Spleen (tissue), 11 donors: Measurements from ENCODE around the gene ACBD5. TPM values are rescaled to one million over a fixed set of nuclear protein-coding genes. Genes with fewer than 3 reads are reported as not detected.

Source experiments
- DNase-seq: peaks from one replicate; pipeline ENCODE4 v3.0.0-alpha.2; 2020
- H3K27ac ChIP-seq, 8 donors: fragments of 200-600 bp; sonication (generic) in 7 of 8; 1 replicate in 4 of 8; 2 replicates in 4 of 8; pipeline versions ENCODE4 v1.5.0 to v1.8.0; 2016 to 2021; ENCODE audit warnings: inconsistent platforms in 4 of 8, mild to moderate bottlenecking in 4 of 8, moderate library complexity in 1 of 8
- H3K27me3 ChIP-seq, 7 donors: fragments of 200-600 bp; sonication (generic) in 6 of 7; replicated peaks in 1 of 7; 1 replicate in 4 of 7; 2 replicates in 3 of 7; pipeline versions ENCODE4 v1.5.0 to v1.8.0; 2016 to 2021; ENCODE audit warnings: inconsistent platforms in 3 of 7, mild to moderate bottlenecking in 1 of 7
- H3K36me3 ChIP-seq, 6 donors: fragments of 200-600 bp; sonication (generic) in 5 of 6; 1 replicate in 4 of 6; 2 replicates in 2 of 6; pipeline versions ENCODE4 v1.5.0 to v1.8.0; 2016 to 2021; ENCODE audit warnings: inconsistent platforms in 2 of 6
- H3K4me1 ChIP-seq, 6 donors: fragments of 200-600 bp; sonication (generic) in 5 of 6; 1 replicate in 3 of 6; 2 replicates in 3 of 6; pipeline versions ENCODE4 v1.5.0 to v1.8.0; 2016 to 2021; ENCODE audit warnings: inconsistent platforms in 3 of 6
- H3K4me3 ChIP-seq, 8 donors: fragments of 200-600 bp; sonication (generic) in 7 of 8; 1 replicate in 4 of 8; 2 replicates in 4 of 8; pipeline versions ENCODE4 v1.5.0 to v1.8.0; 2016 to 2021; ENCODE audit warnings: inconsistent platforms in 4 of 8, mild to moderate bottlenecking in 4 of 8, moderate library complexity in 2 of 8
- H3K9me3 ChIP-seq, 8 donors: fragments of 200-600 bp; sonication (generic) in 7 of 8; 1 replicate in 4 of 8; 2 replicates in 4 of 8; pipeline versions ENCODE4 v1.5.0 to v1.8.0; 2016 to 2021; ENCODE audit warnings: inconsistent platforms in 4 of 8
- POLR2A ChIP-seq, 3 donors: fragments of 450-650 bp; IDR thresholded peaks; one replicate each; pipeline ENCODE4 v1.5.1; 2017; ENCODE audit warnings: antibody characterized with exemption in 3 of 3, mild to moderate bottlenecking in 1 of 3
- POLR2AphosphoS5 ChIP-seq, 3 donors: sonication (generic); formaldehyde crosslinking; IDR thresholded peaks; one replicate each; pipeline ENCODE4 v1.5.1; 2017; ENCODE audit warnings: antibody characterized with exemption in 3 of 3
- WGBS, 5 donors: extraction: QIAGEN DNeasy Blood & Tissue Kit in 3 of 5; methylation state at CpG; one replicate each; pipeline versions ENCODE4 v1.1.5 to v1.1.7; 2013 to 2018; 5-methylcytosine and 5-hydroxymethylcytosine counted together
- intact Hi-C: fragments of 100-400 bp; cut with DNase I; formaldehyde crosslinking; loops from one replicate; pipeline ENCODE4 v1.15.0; 2023; ENCODE audit warnings: low total_unique reads
- polyA plus RNA-seq, 3 donors: library from polyadenylated mRNA; stranded (reverse); fragments of 200-250 nt; gene quantifications; one replicate each; pipeline ENCODE4 v1.2.1, GENCODE V29; 2013
- small RNA-seq, 4 donors: library from RNA; depleted of rRNA; stranded (forward); fragments of <200 nt; gene quantifications; one replicate each; pipeline ENCODE3, GENCODE V24; 2016
- total RNA-seq, 7 donors: library from RNA; depleted of rRNA in 3 of 7; stranded (reverse); fragments of >200 nt in 3 of 7; fragmentation: NEBNext Ultra II Directional in 4 of 7; extraction: Animal tissue kit (Norgen Biotek cat#: 25700) in 4 of 7; gene quantifications; one replicate each; pipeline versions ENCODE4 v1.1.0 to v1.2.1, GENCODE V29; 2016 to 2021
- TF ChIP-seq, protein P1 (sequence below), 11 experiments: fragments of 200-600 bp in 7 of 11; fragments of 450-650 bp in 4 of 11; sonication (generic) in 4 of 11; IDR thresholded peaks in 8 of 11; conservative IDR thresholded peaks in 3 of 11; 1 replicate in 7 of 11; 2 replicates in 4 of 11; pipeline versions ENCODE4 v1.4.0 to v1.8.0; 2016 to 2021; ENCODE audit warnings: antibody characterized with exemption in 11 of 11, inconsistent platforms in 4 of 11, mild to moderate bottlenecking in 1 of 11
- donor health status: healthy with polysubstance abuse.
- donor health status: DM: no; HTN: no; CAD: no; lungs with moderate emphysema.
- donor health status: DM: no; HTN: no; CAD: no.
- donor health status: Bipolar disorder and iron deficiency.
- donor health status: healthy.
- donor health status: DM: no; HTN: no; CAD: no.
- donor health status: DM: yes; HTN: yes; CAD: no.

Gene ACBD5
- total and polyA plus RNA-seq, 10 donors = 7.7 to 31.2 (median 22.2) TPM

DNA sequence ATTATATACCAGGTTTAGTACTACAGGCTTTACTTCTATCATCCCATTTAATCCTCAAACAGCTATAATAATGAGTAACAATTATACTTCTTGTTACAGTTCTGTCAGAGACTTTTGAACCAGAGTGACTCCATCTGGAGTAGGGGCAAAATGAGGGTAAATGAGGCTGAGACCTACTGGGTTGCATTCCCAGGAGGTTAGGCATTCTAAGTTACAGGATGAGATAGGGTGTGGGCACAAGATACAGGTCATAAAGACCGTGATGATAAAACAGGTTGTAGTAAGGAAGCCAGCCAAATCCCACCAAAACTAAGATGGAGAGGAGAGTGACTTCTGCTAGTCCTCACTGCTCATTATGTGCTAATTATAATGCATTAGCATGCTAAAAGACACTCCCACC, 90.3 kb downstream of the ACBD5 start:
- peaks cover 9 to 73% (median 36%) of the 10 kb centered on the region in 6 donors for H3K4me1 ChIP-seq
- H3K27ac ChIP-seq = no peak overlapping the region
- WGBS, 5 donors = 78 to 100% (median 87%) methylated on average over 1 of the region's 1 CpG
- peaks cover 0 to 57% (median 37%) of the 10 kb centered on the region in 6 donors for H3K36me3 ChIP-seq
- no peaks in the 10 kb centered on the region for H3K9me3 ChIP-seq
- no peak overlapping the region for H3K4me3 ChIP-seq
- intact Hi-C loops = loop anchor here (10.0 kb wide), 1 partner anchor 45 kb away; the partner anchor contains the start of gene ANKRD26
- no peaks in the 10 kb centered on the region for H3K27me3 ChIP-seq
- no peak for DNase-seq
- TF ChIP-seq POLR2A (IDR thresholded peaks at IDR 0.05) = no peak

DNA sequence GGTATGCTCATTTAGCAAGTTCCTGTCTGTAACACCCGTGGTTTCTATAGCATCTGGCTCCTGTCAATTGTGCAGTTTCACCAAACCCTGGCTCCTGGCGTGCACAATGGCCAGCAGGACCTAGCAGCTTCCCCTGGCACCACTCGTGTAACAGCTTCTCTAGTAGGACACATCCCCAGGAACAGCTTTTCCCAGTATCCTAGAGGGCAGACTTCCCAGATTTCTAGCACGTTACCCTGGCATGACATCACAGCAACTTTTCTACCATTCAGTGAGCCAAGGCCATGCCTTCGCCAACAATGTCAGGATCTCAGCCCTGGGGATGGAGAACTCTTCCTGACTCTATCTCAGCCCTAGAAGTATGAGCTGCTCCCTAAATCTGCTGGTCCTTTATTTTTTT, 92.9 kb downstream of the ACBD5 start:
- WGBS, 5 donors = 62 to 82% (median 66%) methylated on average over 5 of the region's 5 CpGs
- H3K4me1 ChIP-seq = peaks cover 9 to 63% (median 26%) of the 10 kb centered on the region in 6 donors
- H3K27me3 ChIP-seq = no peaks in the 10 kb centered on the region
- H3K27ac ChIP-seq = no peak overlapping the region
- peaks cover 0 to 83% (median 61%) of the 10 kb centered on the region in 6 donors for H3K36me3 ChIP-seq
- no peaks in the 10 kb centered on the region for H3K9me3 ChIP-seq
- TF ChIP-seq POLR2AphosphoS5 (IDR thresholded peaks at IDR 0.05) (no peak), POLR2A (IDR thresholded peaks at IDR 0.05) (no peak)
- TF ChIP-seq, protein P1, sequence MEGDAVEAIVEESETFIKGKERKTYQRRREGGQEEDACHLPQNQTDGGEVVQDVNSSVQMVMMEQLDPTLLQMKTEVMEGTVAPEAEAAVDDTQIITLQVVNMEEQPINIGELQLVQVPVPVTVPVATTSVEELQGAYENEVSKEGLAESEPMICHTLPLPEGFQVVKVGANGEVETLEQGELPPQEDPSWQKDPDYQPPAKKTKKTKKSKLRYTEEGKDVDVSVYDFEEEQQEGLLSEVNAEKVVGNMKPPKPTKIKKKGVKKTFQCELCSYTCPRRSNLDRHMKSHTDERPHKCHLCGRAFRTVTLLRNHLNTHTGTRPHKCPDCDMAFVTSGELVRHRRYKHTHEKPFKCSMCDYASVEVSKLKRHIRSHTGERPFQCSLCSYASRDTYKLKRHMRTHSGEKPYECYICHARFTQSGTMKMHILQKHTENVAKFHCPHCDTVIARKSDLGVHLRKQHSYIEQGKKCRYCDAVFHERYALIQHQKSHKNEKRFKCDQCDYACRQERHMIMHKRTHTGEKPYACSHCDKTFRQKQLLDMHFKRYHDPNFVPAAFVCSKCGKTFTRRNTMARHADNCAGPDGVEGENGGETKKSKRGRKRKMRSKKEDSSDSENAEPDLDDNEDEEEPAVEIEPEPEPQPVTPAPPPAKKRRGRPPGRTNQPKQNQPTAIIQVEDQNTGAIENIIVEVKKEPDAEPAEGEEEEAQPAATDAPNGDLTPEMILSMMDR (IDR thresholded peaks at IDR 0.05 in 8 of 11, conservative IDR thresholded peaks at IDR 0.05 in 3 of 11) = no peak
- DNase-seq = no peak
- intact Hi-C loops = no loop called here
- no peak overlapping the region for H3K4me3 ChIP-seq

DNA sequence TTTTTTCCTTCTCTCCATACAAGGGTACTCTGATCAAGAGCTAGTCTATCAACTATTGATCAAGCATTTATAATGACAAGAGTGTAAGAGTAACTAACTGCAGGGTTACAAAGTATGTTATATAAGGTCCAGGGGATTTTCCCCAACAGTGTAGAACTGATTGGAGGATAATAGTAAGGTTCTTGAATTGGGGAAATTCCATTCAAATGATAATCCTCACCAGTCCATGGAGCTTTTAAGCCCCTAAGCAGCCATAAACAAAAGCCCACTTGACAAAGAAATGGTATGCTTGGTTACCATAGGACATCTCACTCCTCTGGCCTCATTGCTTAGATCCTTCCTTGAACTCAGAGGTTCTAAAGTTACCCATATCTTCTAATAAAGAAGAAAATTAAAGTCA, 94.7 kb downstream of the ACBD5 start:
- intact Hi-C loops = no loop called here
- no peak overlapping the region for H3K4me3 ChIP-seq

More for the DNA sequence above, 94.7 kb downstream of the ACBD5 start:
- no peaks in the 10 kb centered on the region for H3K27me3 ChIP-seq
- no peaks in the 10 kb centered on the region for H3K9me3 ChIP-seq
- no peak for DNase-seq
- H3K27ac ChIP-seq = no peak overlapping the region
- peaks cover 0 to 93% (median 70%) of the 10 kb centered on the region in 6 donors for H3K36me3 ChIP-seq
- H3K4me1 ChIP-seq = peaks cover 0 to 45% (median 11%) of the 10 kb centered on the region in 6 donors
- TF ChIP-seq POLR2AphosphoS5 (IDR thresholded peaks at IDR 0.05) (no peak), POLR2A (IDR thresholded peaks at IDR 0.05) (no peak)
- TF ChIP-seq, protein P1 (IDR thresholded peaks at IDR 0.05 in 8 of 11, conservative IDR thresholded peaks at IDR 0.05 in 3 of 11) = no peak

Small RNAs within 50 kb of the gene (small RNA-seq; reads per million reads assigned to genes)
- 0 to 0.14 (median 0.10) reads per million in 4 donors for gene RNU2-24P
- gene RNU7-12P = 0 reads per million in 4 donors

Other genes starting within 250 kb of the ACBD5 start
- gene ANKRD26, start 140.3 kb downstream of the ACBD5 start, total RNA-seq = 10 to 100 TPM in 3 of 7 donors, 1 to 10 TPM in 4; 7.7 to 19.7 (median 9.7) TPM
- 1 to 10 TPM; 1.7 to 2.8 (median 2.2) TPM for gene ANKRD26, start 140.3 kb downstream of the ACBD5 start, polyA plus RNA-seq
- gene YME1L1, start 86.4 kb downstream of the ACBD5 start, total RNA-seq = 10 to 100 TPM; 61.6 to 82.2 (median 75.8) TPM
- 10 to 100 TPM; 20.7 to 33.1 (median 27.7) TPM for gene YME1L1, start 86.4 kb downstream of the ACBD5 start, polyA plus RNA-seq
- 10 to 100 TPM in 1 of 7 donors, 1 to 10 TPM in 6; 4.5 to 10.3 (median 8.6) TPM for gene MASTL, start 85.4 kb downstream of the ACBD5 start, total RNA-seq
- 1 to 10 TPM; 3.6 to 4.4 (median 4.1) TPM for gene MASTL, start 85.4 kb downstream of the ACBD5 start, polyA plus RNA-seq